Mesodermal cell (in vitro differentiated cells): ENCODE results near the gene TNIK.

ENCODE experiments used
- H3K27ac ChIP-seq: 2 replicates; pipeline ENCODE4 v1.7.0; 2013; ENCODE audit warnings: mild to moderate bottlenecking, low read depth, low read length, moderate library complexity; ENCODE audit not compliant: severe bottlenecking
- H3K36me3 ChIP-seq: 2 replicates; pipeline ENCODE4 v1.7.1; 2013; ENCODE audit warnings: mild to moderate bottlenecking, low read length, moderate library complexity; ENCODE audit not compliant: control insufficient read depth, insufficient read depth
- H3K4me1 ChIP-seq: one replicate; pipeline ENCODE4 v1.7.1; 2013; ENCODE audit warnings: mild to moderate bottlenecking, low read length; ENCODE audit not compliant: insufficient read depth, control insufficient read depth, poor library complexity, severe bottlenecking
- H3K4me3 ChIP-seq: 2 replicates; pipeline ENCODE4 v1.7.0; 2013; ENCODE audit warnings: low read length, control low read depth, mild to moderate bottlenecking; ENCODE audit not compliant: insufficient read depth, poor library complexity, severe bottlenecking; ENCODE audit errors: extremely low read depth
- H3K9me3 ChIP-seq: 2 replicates; pipeline ENCODE4 v1.7.1; 2013; ENCODE audit warnings: mild to moderate bottlenecking, low read length, moderate library complexity; ENCODE audit not compliant: control insufficient read depth
- WGBS, 2 experiments: methylation state at CpG; one replicate each; pipeline ENCODE4 v1.1.5; 2013; ENCODE audit warnings: missing lambda C conversion rate in 2 of 2; ENCODE audit not compliant: insufficient coverage in 2 of 2; 5-methylcytosine and 5-hydroxymethylcytosine counted together

Gene TNIK

DNA sequence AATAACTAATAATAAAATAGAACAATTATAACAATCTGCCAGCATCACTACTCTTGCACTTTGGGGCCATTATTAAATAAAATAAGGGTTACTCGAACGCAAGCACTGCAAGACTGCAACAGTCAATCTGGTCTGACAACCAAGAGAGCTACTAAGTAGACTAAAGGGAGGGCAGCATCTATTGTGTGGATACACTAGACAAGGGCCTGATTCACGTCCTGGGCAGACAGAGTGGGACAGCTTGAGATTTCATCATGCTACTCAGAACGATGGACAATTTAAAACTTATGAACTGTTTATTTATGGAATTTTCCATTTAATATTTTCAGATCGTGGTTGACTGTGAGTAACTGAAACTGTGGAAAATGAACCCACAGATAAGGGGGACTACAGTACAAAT, 39.5 kb downstream of the TNIK start:
- Histone ChIP-seq H3K4me3 (no peak overlapping the region), H3K4me1 (no peaks in the 10 kb centered on the region), H3K27ac (no peak overlapping the region), H3K36me3 (no peaks in the 10 kb centered on the region), H3K9me3 (no peaks in the 10 kb centered on the region)
- 100% methylated on average over 1 to 2 of the region's 5 CpGs for WGBS, 2 experiments

DNA sequence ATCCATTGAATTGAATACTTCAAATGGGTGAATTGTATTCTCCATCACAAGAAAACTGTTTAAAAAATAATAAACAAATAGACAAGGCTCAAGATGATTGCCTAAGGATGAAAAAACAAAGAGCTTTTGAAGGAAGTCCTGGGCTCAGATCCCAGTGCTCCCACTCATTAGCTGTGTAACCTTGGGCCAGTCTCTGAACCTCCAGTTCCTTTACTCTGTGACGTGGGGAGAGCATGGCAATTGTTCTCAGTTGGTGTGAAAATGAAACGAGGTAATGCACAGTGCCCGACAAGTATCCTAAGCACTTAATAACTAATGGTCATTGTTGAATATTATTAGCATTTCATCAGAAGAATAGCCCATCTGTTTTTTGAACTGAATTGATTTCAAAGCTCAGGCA, 40.7 kb downstream of the TNIK start:
- H3K9me3 ChIP-seq = no peaks in the 10 kb centered on the region
- 100% methylated on average over 1 of the region's 3 CpGs; no CpG with 5 or more reads in 1 of the 2 experiments for WGBS, 2 experiments

GRCh38 chr3:171417813-171418212, 42.4 kb downstream of the TNIK start:
- no peaks in the 10 kb centered on the region for H3K9me3 ChIP-seq
- no peaks in the 10 kb centered on the region for H3K4me1 ChIP-seq
- H3K4me3 ChIP-seq = no peak overlapping the region
- no peak overlapping the region for H3K27ac ChIP-seq
- H3K36me3 ChIP-seq = no peaks in the 10 kb centered on the region
- 82 to 100% methylated on average over 2 to 3 of the region's 3 CpGs for WGBS, 2 experiments

More for the DNA sequence above, 40.7 kb downstream of the TNIK start:
- Histone ChIP-seq H3K4me1 (no peaks in the 10 kb centered on the region), H3K27ac (no peak overlapping the region), H3K36me3 (no peaks in the 10 kb centered on the region), H3K4me3 (no peak overlapping the region)

GRCh38 chr3:171417137-171417536, 43.1 kb downstream of the TNIK start:
- Histone ChIP-seq H3K27ac (no peak overlapping the region), H3K4me3 (no peak overlapping the region), H3K4me1 (no peaks in the 10 kb centered on the region), H3K9me3 (no peaks in the 10 kb centered on the region), H3K36me3 (no peaks in the 10 kb centered on the region)
- no CpG with 5 or more reads among the region's 1 CpG for WGBS, 2 experiments

GRCh38 chr3:171416666-171417065, 43.5 kb downstream of the TNIK start:
- Histone ChIP-seq H3K36me3 (no peaks in the 10 kb centered on the region), H3K27ac (no peak overlapping the region), H3K4me3 (no peak overlapping the region), H3K9me3 (no peaks in the 10 kb centered on the region), H3K4me1 (no peaks in the 10 kb centered on the region)
- 100% methylated on average over 1 of the region's 2 CpGs; no CpG with 5 or more reads in 1 of the 2 experiments for whole genome bisulfite sequencing, 2 experiments

DNA sequence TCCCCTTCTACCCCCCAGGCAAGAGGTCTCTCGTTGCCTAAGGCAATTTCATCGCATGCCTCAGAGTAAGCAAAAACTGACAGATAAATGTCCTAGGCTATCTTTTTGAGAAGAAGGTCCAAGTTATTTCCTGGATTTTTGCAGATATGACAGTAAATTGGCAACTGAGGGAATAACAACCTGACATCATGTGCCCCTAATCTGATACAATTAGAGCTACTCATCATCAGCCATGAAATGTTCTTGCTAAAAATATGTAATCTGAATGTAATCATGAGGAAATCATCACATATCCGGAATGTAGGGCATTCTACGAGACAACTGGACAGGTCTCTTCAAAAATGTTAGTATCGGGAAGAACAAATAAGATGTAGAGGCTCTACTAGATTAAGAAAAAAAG, 44.1 kb downstream of the TNIK start:
- WGBS, 2 experiments = 78 to 89% methylated on average over 3 to 4 of the region's 5 CpGs
- H3K9me3 ChIP-seq = no peaks in the 10 kb centered on the region
- H3K27ac ChIP-seq = no peak overlapping the region
- no peaks in the 10 kb centered on the region for H3K4me1 ChIP-seq
- H3K4me3 ChIP-seq = no peak overlapping the region
- peaks cover 6% of the 10 kb centered on the region for H3K36me3 ChIP-seq

GRCh38 chr3:171415070-171415469, 45.1 kb downstream of the TNIK start:
- Histone ChIP-seq H3K4me1 (no peaks in the 10 kb centered on the region), H3K4me3 (no peak overlapping the region), H3K9me3 (no peaks in the 10 kb centered on the region), H3K27ac (no peak overlapping the region), H3K36me3 (peaks cover 9% of the 10 kb centered on the region)
- 89 to 95% methylated on average over 1 to 2 of the region's 2 CpGs for WGBS, 2 experiments

DNA sequence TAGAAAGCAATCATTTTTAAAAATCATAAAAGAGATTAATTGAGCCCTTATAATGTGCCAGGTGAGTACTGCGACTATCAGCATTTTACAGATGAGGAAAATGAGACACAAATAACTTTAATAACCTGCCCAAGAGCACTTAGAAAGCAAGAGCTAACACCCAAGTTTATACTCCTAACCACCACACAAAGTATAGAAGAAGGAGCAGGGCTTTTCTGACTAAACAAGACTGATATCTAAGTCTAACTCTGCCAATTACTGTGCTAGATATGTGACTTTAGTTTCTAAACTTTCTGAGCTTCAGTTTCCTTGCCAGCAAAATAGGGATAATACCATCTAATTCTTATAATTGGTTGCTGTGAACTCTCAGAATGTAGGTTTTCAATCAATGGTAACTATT, 47.7 kb downstream of the TNIK start:
- H3K9me3 ChIP-seq = no peaks in the 10 kb centered on the region
- H3K4me3 ChIP-seq = no peak overlapping the region
- H3K4me1 ChIP-seq = no peaks in the 10 kb centered on the region
- H3K27ac ChIP-seq = no peak overlapping the region
- no CpG with 5 or more reads among the region's 1 CpG for WGBS, 2 experiments
- H3K36me3 ChIP-seq = peaks cover 9% of the 10 kb centered on the region

GRCh38 chr3:171412054-171412453, 48.2 kb downstream of the TNIK start:
- H3K4me3 ChIP-seq = no peak overlapping the region
- H3K9me3 ChIP-seq = no peaks in the 10 kb centered on the region
- 78 to 100% methylated on average over 1 of the region's 2 CpGs for WGBS, 2 experiments
- H3K27ac ChIP-seq = no peak overlapping the region
- H3K36me3 ChIP-seq = peaks cover 9% of the 10 kb centered on the region
- no peaks in the 10 kb centered on the region for H3K4me1 ChIP-seq

GRCh38 chr3:171410186-171410585, 50.0 kb downstream of the TNIK start:
- H3K9me3 ChIP-seq = no peaks in the 10 kb centered on the region
- peaks cover 9% of the 10 kb centered on the region for H3K36me3 ChIP-seq
- H3K27ac ChIP-seq = no peak overlapping the region
- no peak overlapping the region for H3K4me3 ChIP-seq
- no peaks in the 10 kb centered on the region for H3K4me1 ChIP-seq
- 60 to 100% methylated on average over 1 to 5 of the region's 6 CpGs for WGBS, 2 experiments

- peaks cover 9% of the 10 kb centered on the region for H3K36me3 ChIP-seq
- H3K9me3 ChIP-seq = peaks cover 3% of the 10 kb centered on the region
- WGBS, 2 experiments = 75 to 88% methylated on average over 1 of the region's 3 CpGs
- H3K4me1 ChIP-seq = peaks cover 2% of the 10 kb centered on the region
- H3K27ac ChIP-seq = no peak overlapping the region
- no peak overlapping the region for H3K4me3 ChIP-seq
Measured at GRCh38 chr3:171407759-171408158, 52.4 kb downstream of the TNIK start.
